Natural killer cell (primary cell): Measurements from ENCODE around the gene TK2. TPM values are rescaled to one million over a fixed set of nuclear protein-coding genes. Genes with fewer than 3 reads are reported as not detected.

ENCODE experiments used
- ATAC-seq, 3 donors: fragments of 150-1000 bp in 2 of 3; fragments of 200-7000 bp in 1 of 3; cut with Tn5 transposase; 1 replicate in 1 of 3; 2 replicates in 2 of 3; pipeline ENCODE4 v1.10.0; 2021; ENCODE audit warnings: mild to moderate bottlenecking in 2 of 3, moderate library complexity in 2 of 3
- DNase-seq, 2 donors: peaks; one replicate each; pipeline versions ENCODE4 v3.0.0 to v3.0.0-alpha.2; 2013 to 2021; ENCODE audit warnings: mixed read lengths in 1 of 2
- H3K27ac ChIP-seq: one replicate; pipeline ENCODE4 v1.5.1; 2013; ENCODE audit warnings: mild to moderate bottlenecking, low read length
- H3K27me3 ChIP-seq: one replicate; pipeline ENCODE4 v1.6.1; 2013; ENCODE audit warnings: low read length; ENCODE audit not compliant: control insufficient read depth, insufficient read depth
- H3K36me3 ChIP-seq: one replicate; pipeline ENCODE4 v1.6.1; 2013; ENCODE audit warnings: low read length; ENCODE audit not compliant: control insufficient read depth, insufficient read depth
- H3K4me1 ChIP-seq: one replicate; pipeline ENCODE4 v1.6.1; 2013; ENCODE audit warnings: low read length; ENCODE audit not compliant: control insufficient read depth, insufficient read depth
- H3K4me3 ChIP-seq: one replicate; pipeline ENCODE4 v1.5.1; 2013; ENCODE audit warnings: low read length
- H3K9me3 ChIP-seq: one replicate; pipeline ENCODE4 v1.6.1; 2013; ENCODE audit warnings: low read length; ENCODE audit not compliant: control insufficient read depth, insufficient read depth
- H3K27ac Mint-ChIP-seq, 2 donors: one replicate each; pipeline ENCODE4 v1.8.0; 2022; ENCODE audit warnings: mild to moderate bottlenecking in 2 of 2, mixed read lengths in 2 of 2, moderate library complexity in 1 of 2
- H3K27me3 Mint-ChIP-seq, 2 donors: one replicate each; pipeline ENCODE4 v1.8.0; 2022; ENCODE audit warnings: low read depth in 2 of 2, mixed read lengths in 2 of 2
- H3K36me3 Mint-ChIP-seq: one replicate; pipeline ENCODE4 v1.8.0; 2022; ENCODE audit warnings: mixed read lengths
- H3K4me1 Mint-ChIP-seq, 2 donors: one replicate each; pipeline ENCODE4 v1.8.0; 2022; ENCODE audit warnings: mixed read lengths in 2 of 2
- H3K4me3 Mint-ChIP-seq: one replicate; pipeline ENCODE4 v1.8.0; 2022; ENCODE audit warnings: mild to moderate bottlenecking, moderate library complexity, mixed read lengths
- H3K9me3 Mint-ChIP-seq, 2 donors: one replicate each; pipeline ENCODE4 v1.8.0; 2022; ENCODE audit warnings: mixed read lengths in 2 of 2
- WGBS: methylation state at CpG from one replicate; pipeline ENCODE4 v1.1.7; 2013; ENCODE audit warnings: missing lambda C conversion rate; ENCODE audit not compliant: insufficient coverage; 5-methylcytosine and 5-hydroxymethylcytosine counted together
- intact Hi-C: fragments of 100-400 bp; cut with micrococcal nuclease; formaldehyde crosslinking; loops from one replicate; pipeline ENCODE4 v1.14.2; 2022
- total RNA-seq, 4 donors: library from RNA; stranded (reverse); fragments of 120-200 nt in 1 of 4; gene quantifications; one replicate each; pipeline versions ENCODE4 v1.2.3 to v1.2.4, GENCODE V29; 2013 to 2022
- TF ChIP-seq, protein P1 (sequence below): fragments of 200-600 bp; IDR thresholded peaks from one replicate; pipeline ENCODE4 v1.8.0; 2022; ENCODE audit warnings: antibody characterized with exemption

The TK2 gene
- total RNA-seq, 3 donors from 2014 or later (not counting 1 experiment from before 2014, with no cell fraction given), result 18.8 to 25.8 (median 25.1) TPM

DNA sequence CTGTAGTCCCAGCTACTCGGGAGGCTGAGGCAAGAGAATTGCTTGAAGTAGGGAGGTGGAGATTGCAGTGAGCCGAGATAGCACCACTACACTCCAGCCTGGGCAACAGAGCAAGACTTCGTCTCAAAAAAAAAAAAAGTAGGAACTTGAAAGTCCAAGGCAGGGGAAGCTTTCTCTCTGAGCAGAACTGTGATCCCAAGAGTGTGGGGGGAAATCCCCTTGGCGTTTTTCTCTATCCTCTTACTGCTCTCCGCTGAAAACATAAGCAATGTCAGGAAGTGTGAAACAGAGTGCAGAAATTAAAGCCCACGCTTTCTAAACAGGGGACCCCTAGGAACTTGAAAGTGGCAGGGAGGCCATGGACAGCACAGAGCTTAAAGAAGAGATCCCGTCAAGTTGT is 44.8 kb upstream of the TK2 start:
- Histone ChIP-seq H3K27me3 (no peaks in the 10 kb centered on the region), H3K4me3 (no peak overlapping the region), H3K4me1 (peaks cover 8% of the 10 kb centered on the region), H3K36me3 (no peaks in the 10 kb centered on the region), H3K27ac (no peak overlapping the region), H3K9me3 (no peaks in the 10 kb centered on the region)
- Mint-ChIP-seq H3K4me1 (peaks cover 9% of the 10 kb centered on the region in 2 donors), H3K9me3 (no peaks in the 10 kb centered on the region), H3K27ac (no peak overlapping the region), H3K36me3 (no peaks in the 10 kb centered on the region), H3K27me3 (no peaks in the 10 kb centered on the region), H3K4me3 (no peak overlapping the region)
- TF ChIP-seq, protein P1, sequence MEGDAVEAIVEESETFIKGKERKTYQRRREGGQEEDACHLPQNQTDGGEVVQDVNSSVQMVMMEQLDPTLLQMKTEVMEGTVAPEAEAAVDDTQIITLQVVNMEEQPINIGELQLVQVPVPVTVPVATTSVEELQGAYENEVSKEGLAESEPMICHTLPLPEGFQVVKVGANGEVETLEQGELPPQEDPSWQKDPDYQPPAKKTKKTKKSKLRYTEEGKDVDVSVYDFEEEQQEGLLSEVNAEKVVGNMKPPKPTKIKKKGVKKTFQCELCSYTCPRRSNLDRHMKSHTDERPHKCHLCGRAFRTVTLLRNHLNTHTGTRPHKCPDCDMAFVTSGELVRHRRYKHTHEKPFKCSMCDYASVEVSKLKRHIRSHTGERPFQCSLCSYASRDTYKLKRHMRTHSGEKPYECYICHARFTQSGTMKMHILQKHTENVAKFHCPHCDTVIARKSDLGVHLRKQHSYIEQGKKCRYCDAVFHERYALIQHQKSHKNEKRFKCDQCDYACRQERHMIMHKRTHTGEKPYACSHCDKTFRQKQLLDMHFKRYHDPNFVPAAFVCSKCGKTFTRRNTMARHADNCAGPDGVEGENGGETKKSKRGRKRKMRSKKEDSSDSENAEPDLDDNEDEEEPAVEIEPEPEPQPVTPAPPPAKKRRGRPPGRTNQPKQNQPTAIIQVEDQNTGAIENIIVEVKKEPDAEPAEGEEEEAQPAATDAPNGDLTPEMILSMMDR, result no peak
- intact Hi-C loops, result no loop called here
- no peak for DNase-seq
- WGBS, result 65% methylated on average over 7 of the region's 7 CpGs
- ATAC-seq, result no peak

DNA sequence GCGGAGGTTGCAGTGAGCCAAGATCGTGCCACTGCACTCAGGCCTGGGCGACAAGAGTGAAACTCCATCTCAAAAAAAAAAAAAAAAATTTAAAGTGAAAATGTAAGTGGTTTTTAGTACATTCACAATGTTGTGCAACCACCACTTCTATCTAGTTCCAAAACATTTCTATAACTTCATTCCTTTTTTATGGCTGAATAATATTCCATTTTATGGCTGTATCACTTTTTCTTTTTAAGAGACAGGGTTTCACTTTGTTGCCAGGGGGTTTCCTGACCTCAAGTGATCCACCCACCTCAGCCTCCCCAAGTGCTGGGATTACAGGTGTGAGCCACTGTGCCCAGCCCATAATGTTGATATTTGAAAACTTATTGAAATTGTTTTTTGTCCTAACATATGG is 42.9 kb upstream of the TK2 start:
- Histone ChIP-seq H3K9me3 (no peaks in the 10 kb centered on the region), H3K4me1 (peaks cover 15% of the 10 kb centered on the region), H3K36me3 (no peaks in the 10 kb centered on the region), H3K27me3 (no peaks in the 10 kb centered on the region), H3K4me3 (no peak overlapping the region), H3K27ac (no peak overlapping the region)
- Mint-ChIP-seq H3K9me3 (no peaks in the 10 kb centered on the region), H3K4me1 (peaks cover 16 to 17% of the 10 kb centered on the region in 2 donors), H3K4me3 (no peak overlapping the region), H3K36me3 (no peaks in the 10 kb centered on the region), H3K27me3 (peaks cover 0 to 2% of the 10 kb centered on the region in 2 donors), H3K27ac (no peak overlapping the region)
- intact Hi-C loops, result no loop called here
- whole genome bisulfite sequencing, result 100% methylated on average over 2 of the region's 3 CpGs
- ATAC-seq (no peak), DNase-seq (no peak)
- TF ChIP-seq, protein P1, result no peak

DNA sequence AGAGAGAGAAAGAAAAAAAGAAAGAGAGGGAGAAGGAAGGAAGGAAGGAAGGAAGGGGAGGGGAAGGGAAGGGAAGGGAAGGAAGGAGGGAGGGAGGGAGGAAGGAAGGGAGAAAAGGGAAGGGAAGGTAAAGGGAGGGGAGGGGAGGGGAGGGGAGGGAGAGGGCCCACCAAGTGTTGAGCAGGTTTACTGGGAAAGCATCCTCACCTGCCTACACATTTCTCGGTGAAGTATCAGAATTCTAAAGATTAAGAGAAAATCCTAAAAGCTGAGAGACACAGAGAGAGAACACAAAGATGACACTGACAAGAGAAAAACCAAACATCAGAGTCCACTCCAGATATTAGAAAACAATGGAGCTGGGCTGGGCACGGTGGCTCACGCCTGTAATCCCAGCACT is 42.3 kb upstream of the TK2 start:
- intact Hi-C loops, result no loop called here
- Histone ChIP-seq H3K27ac (no peak overlapping the region), H3K4me1 (peaks cover 15% of the 10 kb centered on the region), H3K4me3 (no peak overlapping the region), H3K9me3 (no peaks in the 10 kb centered on the region), H3K36me3 (no peaks in the 10 kb centered on the region), H3K27me3 (no peaks in the 10 kb centered on the region)
- 95% methylated on average over 3 of the region's 3 CpGs for WGBS
- H3K9me3 Mint-ChIP-seq, result no peaks in the 10 kb centered on the region
- DNase-seq (no peak), ATAC-seq (no peak)
- H3K4me1 Mint-ChIP-seq, result peaks cover 16 to 17% of the 10 kb centered on the region in 2 donors
- H3K36me3 Mint-ChIP-seq, result no peaks in the 10 kb centered on the region
- peaks cover 0 to 2% of the 10 kb centered on the region in 2 donors for H3K27me3 Mint-ChIP-seq
- H3K4me3 Mint-ChIP-seq, result no peak overlapping the region
- H3K27ac Mint-ChIP-seq, result no peak overlapping the region
- TF ChIP-seq, protein P1, result no peak

DNA sequence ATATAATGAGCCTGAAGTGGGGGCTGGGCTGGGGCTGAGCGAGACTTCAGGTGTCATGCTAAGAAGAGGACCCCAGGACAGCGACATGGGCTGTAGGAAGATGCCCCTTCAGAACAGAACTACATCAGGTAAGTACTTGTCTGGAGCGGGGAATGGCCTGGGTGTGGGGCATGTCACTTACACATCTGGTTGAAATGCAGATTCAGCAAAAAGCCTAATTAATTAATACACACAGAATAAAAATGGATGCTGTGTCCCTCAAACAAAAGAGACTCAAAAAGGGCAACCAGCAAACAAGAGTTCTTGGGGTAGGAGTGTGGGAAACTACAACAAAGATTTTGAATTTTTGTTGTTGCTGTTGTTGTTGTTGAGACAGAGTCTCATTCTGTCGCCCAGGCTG is 41.1 kb upstream of the TK2 start:
- intact Hi-C loops, result no loop called here
- peaks cover 16 to 17% of the 10 kb centered on the region in 2 donors for H3K4me1 Mint-ChIP-seq
- no peak overlapping the region for H3K27ac Mint-ChIP-seq

More for the DNA sequence above, 41.1 kb upstream of the TK2 start:
- Histone ChIP-seq H3K27ac (no peak overlapping the region), H3K4me3 (no peak overlapping the region), H3K9me3 (no peaks in the 10 kb centered on the region), H3K36me3 (no peaks in the 10 kb centered on the region), H3K27me3 (no peaks in the 10 kb centered on the region), H3K4me1 (peaks cover 15% of the 10 kb centered on the region)
- H3K27me3 Mint-ChIP-seq, result peaks cover 0 to 2% of the 10 kb centered on the region in 2 donors
- TF ChIP-seq, protein P1, result no peak
- no peaks in the 10 kb centered on the region for H3K9me3 Mint-ChIP-seq
- 100% methylated on average over 3 of the region's 4 CpGs for WGBS
- ATAC-seq (no peak), DNase-seq (no peak)
- H3K36me3 Mint-ChIP-seq, result no peaks in the 10 kb centered on the region
- no peak overlapping the region for H3K4me3 Mint-ChIP-seq
